HG03280 (cell line): ENCODE measurements around the gene KCNC3.
A peak's percentile ranks its signal among the peaks of the same experiment; 100 is the strongest.

Source experiments
- ATAC-seq: cut with Tn5 transposase; IDR thresholded peaks from one replicate; pipeline ENCODE4 v1.9.1; 2021; ENCODE audit warnings: mild to moderate bottlenecking, moderate library complexity; ENCODE audit not compliant: unreplicated experiment

Gene KCNC3

GRCh38 chr19:50329146-50329925 is at the start of gene KCNC3:
KCNC3 (minus strand) TSS chr19:50329377; CDS start chr19:50329082, 295 bp downstream.
- peak; percentile 49 for ATAC-seq

- no peak for ATAC-seq
Observed at GRCh38 chr19:50378863-50379236, 49.7 kb upstream of the KCNC3 start.

- no peak for ATAC-seq
Observed at GRCh38 chr19:50378169-50378862, 49.1 kb upstream of the KCNC3 start.

- no peak for ATAC-seq
Observed at GRCh38 chr19:50377517-50377916, 48.3 kb upstream of the KCNC3 start.

GRCh38 chr19:50377051-50377461 is 47.9 kb upstream of the KCNC3 start:
- ATAC-seq = peak; percentile 22

GRCh38 chr19:50376166-50377050 is 47.2 kb upstream of the KCNC3 start, which contains the start of gene NR1H2:
NR1H2 (plus strand) TSS chr19:50376457; CDS start chr19:50377606, 1,149 bp downstream.
- ATAC-seq = peak; percentile 86

- no peak for ATAC-seq
Observed at GRCh38 chr19:50371914-50372475, 42.8 kb upstream of the KCNC3 start.

GRCh38 chr19:50368649-50369570 is 39.7 kb upstream of the KCNC3 start:
- ATAC-seq = no peak

- ATAC-seq = no peak
Observed at GRCh38 chr19:50365434-50366306, 36.5 kb upstream of the KCNC3 start, which contains the start of gene NAPSA. NAPSA (minus strand) TSS chr19:50365639; CDS start chr19:50365621, 18 bp downstream.

GRCh38 chr19:50362656-50363424 is 33.7 kb upstream of the KCNC3 start:
- no peak for ATAC-seq

- no peak for ATAC-seq
Observed at GRCh38 chr19:50362030-50362412, 32.8 kb upstream of the KCNC3 start.

- ATAC-seq = no peak
Observed at GRCh38 chr19:50361290-50362029, 32.3 kb upstream of the KCNC3 start.

- ATAC-seq = no peak
Observed at GRCh38 chr19:50359328-50359818, 30.2 kb upstream of the KCNC3 start.

- no peak for ATAC-seq
Observed at GRCh38 chr19:50358483-50359327, 29.5 kb upstream of the KCNC3 start.

- ATAC-seq = peak; percentile 60
Observed at GRCh38 chr19:50357178-50358100, 28.3 kb upstream of the KCNC3 start.
